ENCODE measurements around the gene B3GAT3.
"Not testable (repeated sequence)": the region's sequence is repeated elsewhere in the genome, so short reads cannot be mapped to it uniquely, and the experiment has no call there.

Gene B3GAT3

DNA sequence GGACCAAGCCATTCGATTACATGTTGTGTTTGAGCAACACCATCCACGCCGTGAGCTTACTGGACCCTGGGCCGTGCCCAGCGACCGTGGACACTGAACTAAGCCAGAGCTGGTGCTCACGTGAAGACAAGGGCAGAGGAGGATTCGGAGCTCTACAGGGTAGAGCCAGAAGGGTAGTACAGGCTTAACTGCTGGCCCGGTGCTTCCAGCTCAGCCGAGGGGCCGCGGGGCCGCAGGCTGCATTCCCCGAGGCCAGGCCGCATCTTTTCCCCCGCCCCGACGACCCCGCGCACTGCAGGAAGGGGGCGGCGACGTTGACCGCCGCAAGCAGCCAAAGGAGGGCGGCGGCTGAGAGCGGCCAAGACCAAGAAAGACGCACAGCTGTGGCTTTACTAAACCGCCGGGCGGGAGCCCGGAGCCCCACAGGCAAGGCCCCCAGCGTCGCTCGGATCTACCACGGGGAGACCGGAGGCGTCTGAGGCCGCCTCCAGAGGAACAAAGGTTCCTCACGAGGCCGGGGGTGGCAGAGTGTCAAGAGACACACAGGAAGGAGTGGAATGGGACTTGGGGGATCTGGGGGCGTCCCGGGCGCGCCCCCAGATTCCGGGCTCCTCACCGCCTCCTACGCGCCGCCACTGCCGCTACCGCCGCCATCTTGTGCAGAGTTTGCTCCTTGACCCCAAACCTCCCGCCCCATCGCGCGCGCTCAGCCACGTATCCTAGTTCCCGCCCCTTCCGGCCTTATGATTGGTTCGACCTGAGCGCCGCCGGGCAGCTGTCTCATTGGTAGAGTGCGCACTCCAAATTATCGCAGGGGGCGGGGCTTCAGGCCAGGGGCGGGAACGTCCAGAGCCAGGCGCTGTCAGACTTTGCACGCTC, 24.4 kb upstream of the B3GAT3 start, which contains the start of gene GANAB:
Gene GANAB, minus strand, starts transcription at position 668 of the 879 bp plus-strand sequence. Its CDS starts 14 bp downstream, at position 654.
- DNase-seq (ENCODE audit: low read depth), result peak; percentile 99

GRCh38 chr11:62645671-62645945, 23.8 kb upstream of the B3GAT3 start:
- DNase-seq (ENCODE audit: low read depth), result no peak

- no peak for DNase-seq (ENCODE audit: low read depth)
Measured at GRCh38 chr11:62644220-62644619, 22.4 kb upstream of the B3GAT3 start.

DNA sequence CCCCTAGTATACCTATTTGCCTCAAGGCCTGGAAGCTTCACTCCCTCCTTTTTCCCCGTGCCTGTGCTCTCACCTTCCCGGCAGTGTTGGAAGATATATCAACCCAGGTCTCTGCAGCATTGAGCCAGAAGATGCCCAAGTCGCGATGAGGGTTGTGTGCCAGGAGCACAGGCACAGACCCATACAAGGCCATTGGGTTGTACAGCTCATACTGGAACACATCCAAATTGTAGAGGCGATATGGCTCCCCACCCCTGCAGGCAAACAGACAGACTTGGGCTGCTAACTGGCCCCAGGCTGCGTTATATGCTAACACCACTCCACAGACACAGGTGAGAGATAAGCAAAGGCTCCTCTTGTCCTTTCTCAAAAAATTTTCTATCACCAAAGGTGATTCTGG, 10.7 kb upstream of the B3GAT3 start:
- DNase-seq (ENCODE audit: low read depth), result no peak

DNA sequence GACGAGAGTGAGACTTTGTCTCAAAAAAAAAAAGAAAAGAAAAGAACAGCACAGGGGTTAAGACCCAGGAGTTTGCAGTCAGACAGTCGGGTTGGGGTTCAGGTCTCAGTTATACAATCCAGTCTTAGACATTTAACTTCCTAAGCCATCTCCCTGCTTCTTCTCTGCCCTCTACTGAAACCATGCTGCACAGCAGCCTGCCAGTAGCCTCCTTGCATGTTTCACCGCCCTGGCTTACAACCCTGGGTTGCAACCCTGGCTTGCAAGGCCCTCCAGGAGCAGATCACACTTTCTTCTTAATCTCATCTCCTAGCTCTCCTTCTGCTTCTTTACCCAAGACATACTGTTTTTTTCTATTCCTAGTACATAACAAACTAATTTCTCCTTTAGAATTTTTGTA, 5.9 kb upstream of the B3GAT3 start:
- no peak for DNase-seq (ENCODE audit: low read depth)

GRCh38 chr11:62622476-62623089, 797 bp upstream of the B3GAT3 start:
- no peak for DNase-seq (ENCODE audit: low read depth)

GRCh38 chr11:62621027-62621566, 689 bp downstream of the B3GAT3 start:
- DNase-seq (ENCODE audit: low read depth), result no peak

DNA sequence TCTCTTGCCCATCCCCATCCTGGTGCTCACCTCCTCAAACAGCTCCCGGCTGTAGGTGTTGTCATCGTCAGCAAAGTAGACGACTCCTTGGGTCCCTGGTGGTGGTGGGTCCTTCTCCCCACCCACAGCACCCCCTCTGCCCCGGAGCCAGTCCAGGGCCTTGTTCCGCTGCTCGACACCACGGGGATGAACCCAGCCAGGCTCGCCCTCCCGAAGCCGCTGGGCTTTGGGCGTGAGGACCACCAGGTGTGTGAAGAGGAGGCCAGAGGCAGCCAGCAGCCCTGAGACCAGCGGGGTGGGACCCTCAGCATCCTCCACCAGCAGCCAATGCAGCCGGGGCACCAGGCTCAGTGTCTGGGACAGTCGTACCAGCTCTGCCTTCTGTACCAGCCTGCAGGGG, 4.8 kb downstream of the B3GAT3 start:
- not testable (repeated sequence) for DNase-seq (ENCODE audit: low read depth)

DNA sequence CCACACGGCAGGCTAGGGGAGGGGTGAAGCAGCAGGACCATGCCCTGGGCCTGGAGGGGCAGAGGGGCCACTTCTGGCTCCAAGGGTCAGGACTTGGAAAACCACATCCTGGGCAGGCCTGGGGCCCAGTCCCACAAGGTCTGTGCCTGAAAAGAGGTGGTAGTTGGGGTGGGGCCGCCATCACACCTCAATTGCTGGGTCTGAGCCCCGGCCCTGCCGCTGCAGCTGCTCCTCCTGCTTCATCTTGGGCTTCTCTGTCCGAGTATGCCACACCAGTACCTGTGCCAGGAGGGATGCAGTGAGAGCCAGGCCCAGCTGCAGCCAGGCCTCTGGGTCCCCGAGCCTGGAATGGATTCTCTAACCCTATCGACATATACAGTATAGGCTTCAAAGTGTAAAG, 6.3 kb downstream of the B3GAT3 start:
- DNase-seq (ENCODE audit: low read depth), result no peak

DNA sequence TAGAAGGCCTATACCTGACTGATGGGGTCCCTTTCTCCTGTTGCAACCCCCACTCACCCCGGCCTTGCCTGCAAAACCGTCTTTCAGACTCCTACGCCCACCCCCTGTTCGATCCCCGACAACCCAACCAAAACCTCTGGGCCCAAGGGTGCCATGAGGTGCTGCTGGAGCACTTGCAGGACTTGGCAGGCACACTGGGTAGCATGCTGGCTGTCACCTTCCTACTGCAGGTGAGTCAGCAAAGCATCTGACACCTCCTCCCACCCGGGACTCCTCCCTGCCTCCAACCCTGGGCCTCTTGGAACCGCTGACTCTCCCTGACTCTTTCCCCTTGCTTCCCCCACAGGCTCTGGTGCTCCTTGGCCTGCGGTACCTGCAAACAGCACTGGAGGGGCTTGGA, 7.5 kb downstream of the B3GAT3 start:
- peak; percentile 52 for DNase-seq (ENCODE audit: low read depth)

DNA sequence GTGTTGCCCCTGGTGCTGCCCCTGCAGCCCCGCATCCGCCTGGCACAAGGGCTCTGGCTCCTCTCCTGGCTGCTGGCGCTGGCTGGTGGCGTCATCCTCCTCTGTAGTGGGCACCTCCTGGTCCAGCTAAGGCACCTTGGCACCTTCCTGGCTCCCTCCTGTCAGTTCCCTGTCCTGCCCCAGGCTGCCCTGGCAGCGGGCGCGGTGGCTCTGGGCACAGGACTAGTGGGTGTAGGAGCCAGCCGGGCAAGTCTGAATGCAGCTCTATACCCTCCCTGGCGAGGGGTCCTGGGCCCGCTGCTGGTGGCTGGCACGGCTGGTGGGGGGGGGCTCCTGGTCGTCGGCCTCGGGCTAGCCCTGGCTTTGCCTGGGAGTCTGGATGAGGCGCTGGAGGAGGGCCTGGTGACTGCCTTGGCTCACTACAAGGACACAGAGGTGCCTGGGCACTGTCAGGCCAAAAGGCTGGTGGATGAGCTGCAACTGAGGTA, 8.5 kb downstream of the B3GAT3 start:
- DNase-seq (ENCODE audit: low read depth), result no peak

DNA sequence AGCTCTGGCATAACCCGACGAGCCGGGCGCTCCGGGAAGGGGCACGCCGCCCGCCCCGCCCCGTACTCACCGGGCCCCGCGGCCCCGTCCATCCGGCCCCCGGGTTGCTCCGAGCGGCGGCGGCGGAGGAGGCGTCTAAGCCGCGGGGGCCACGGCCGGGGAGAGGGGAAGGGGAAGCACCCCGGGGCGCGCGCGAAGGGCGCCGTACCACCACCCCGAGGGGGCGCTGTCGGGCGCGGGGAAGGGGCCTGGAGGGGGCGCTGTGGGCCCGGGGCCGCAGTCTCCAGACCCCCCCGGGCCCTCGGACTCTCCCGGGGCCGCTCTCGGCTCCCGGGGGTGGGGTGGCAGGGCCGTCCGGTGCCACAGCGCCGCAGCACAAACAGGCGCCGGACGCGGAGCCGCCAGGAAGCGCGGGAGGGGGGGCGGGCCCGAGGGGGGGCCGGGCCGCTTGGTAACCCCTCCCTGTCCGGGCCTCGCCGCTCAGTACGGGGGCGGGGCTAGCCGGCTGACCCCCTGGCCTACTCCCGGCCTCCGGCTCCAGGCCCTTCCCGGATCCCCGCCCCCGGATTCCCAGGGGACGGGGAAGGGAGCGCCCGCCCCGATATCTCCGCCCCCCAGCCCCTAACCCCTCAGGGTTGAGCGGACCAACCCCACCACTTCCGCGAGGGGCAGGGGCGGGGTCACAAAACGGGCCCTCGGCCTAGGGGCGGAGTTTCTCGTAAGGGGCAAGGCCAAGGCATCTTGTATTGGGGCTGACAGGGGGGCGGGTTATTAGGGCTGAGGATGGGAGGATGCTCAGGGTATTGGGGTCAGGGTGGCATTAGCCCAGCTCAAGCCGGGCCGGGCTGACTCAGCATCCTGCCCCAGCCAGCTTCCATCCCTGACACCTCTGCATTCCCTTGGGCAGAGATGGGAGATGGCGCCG, 9.2 kb downstream of the B3GAT3 start, which contains the start of the genes EML3 and ROM1:
Gene EML3, minus strand, starts transcription at position 410 of the 925 bp plus-strand sequence. Its CDS starts 318 bp downstream, at position 92.
Gene ROM1, plus strand, starts transcription at position 892 of the 925 bp plus-strand sequence. Its CDS starts 25 bp downstream, at position 917.
- DNase-seq (ENCODE audit: low read depth), result peak; percentile 87

GRCh38 chr11:62611705-62612365, 10.0 kb downstream of the B3GAT3 start:
- peak; percentile 40 for DNase-seq (ENCODE audit: low read depth)

GRCh38 chr11:62610814-62611704, 10.7 kb downstream of the B3GAT3 start:
- DNase-seq (ENCODE audit: low read depth), result no peak

GRCh38 chr11:62610403-62610802, 11.4 kb downstream of the B3GAT3 start:
- no peak for DNase-seq (ENCODE audit: low read depth)

DNA sequence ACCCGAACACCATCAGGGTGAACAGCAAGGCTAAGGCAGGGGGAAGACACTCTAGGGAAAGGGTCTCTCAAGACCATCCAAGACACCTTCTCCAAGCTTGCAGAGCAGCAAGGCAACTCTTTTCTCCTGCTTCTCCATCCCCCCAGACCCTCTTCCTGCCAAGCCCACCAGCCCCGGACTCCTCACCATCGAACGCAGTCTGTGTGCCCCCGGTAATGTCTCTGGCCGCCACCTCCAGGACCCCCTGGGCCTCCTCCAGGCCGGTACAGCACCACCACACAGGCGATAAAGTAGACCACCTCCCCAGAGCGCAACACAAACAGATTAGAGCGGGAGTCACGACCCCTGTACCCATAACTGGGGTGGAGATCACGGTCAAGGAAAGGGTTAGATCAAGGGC, 13.0 kb downstream of the B3GAT3 start:
- no peak for DNase-seq (ENCODE audit: low read depth)

GRCh38 chr11:62607714-62608113, 14.1 kb downstream of the B3GAT3 start:
- no peak for DNase-seq (ENCODE audit: low read depth)

DNA sequence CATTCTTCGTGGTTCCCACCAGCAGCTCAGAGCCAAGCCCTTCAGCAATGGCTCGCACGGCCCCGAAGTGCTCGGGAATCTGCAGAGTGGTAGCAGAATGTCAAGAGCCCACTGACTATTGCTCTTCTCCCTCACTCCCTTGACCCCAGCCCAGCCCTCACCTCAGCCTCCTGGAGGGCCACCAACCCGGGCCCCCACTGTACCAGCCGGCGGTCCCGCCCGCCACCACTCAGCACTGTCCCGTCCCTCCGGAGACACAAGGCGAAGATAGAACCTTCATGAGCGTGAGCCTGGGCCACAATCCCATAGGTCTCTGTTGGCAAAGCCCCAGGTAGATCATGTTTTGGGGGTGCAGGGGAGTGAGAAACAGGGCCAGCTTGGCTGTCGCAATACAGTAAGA, 15.9 kb downstream of the B3GAT3 start:
- no peak for DNase-seq (ENCODE audit: low read depth)

DNA sequence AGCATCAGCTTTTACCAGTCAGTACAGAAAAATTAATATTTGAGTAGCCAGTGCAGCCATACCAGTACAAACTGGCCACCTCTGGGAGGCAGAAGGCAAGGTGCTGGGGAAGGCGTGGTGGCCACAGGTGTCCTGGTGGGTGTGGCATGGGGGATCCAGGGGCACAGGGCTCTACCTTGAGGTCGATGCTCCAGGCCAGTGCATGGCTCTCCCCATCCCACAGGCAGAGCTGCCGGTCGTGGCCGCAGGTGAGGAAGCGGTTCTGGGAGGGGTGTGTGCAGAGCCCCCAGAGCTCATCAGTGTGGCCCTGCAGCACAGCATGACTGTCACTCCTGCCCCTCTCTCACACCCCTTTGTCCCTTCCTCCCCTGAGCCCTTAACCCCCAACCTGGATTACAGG, 16.3 kb downstream of the B3GAT3 start:
- DNase-seq (ENCODE audit: low read depth), result no peak

- no peak for DNase-seq (ENCODE audit: low read depth)
Measured at GRCh38 chr11:62604460-62605120, 17.2 kb downstream of the B3GAT3 start.

Data from activated T-cell treated with anti-CD3 and anti-CD28 coated beads for 48 hours (primary cell).